ENCODE data around the gene DPP10.

DPP10 gene

DNA sequence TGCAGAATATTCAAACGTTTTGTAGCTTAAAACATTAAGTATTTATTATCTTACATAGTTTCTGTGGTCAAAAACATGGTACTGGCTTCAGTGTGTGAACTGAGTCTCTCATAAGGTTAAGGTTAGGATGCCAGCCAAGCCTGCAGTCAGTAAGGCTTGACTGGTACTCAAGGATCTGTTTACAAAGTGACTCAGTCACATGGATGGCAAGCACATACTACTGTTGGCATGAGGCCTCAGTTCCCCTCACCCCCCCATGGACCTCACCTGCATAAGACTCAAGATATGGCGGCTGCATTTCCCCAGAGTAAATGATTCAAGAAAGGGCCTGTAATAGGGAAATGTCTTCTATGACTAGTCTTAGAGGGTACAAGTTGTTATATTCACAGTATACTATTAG is 1167.5 kb downstream of the DPP10 start:
- DNase-seq (ENCODE audit: insufficient read length, low spot score) (no peak), FAIRE-seq (no peak)

- FAIRE-seq (no peak), DNase-seq (ENCODE audit: insufficient read length, low spot score) (no peak)
Measured at GRCh38 chr2:115610888-115611287, 1168.4 kb downstream of the DPP10 start.

- FAIRE-seq (no peak), DNase-seq (ENCODE audit: insufficient read length, low spot score) (no peak)
Measured at GRCh38 chr2:115624332-115624731, 1181.9 kb downstream of the DPP10 start.

GRCh38 chr2:115634578-115634977 is 1192.1 kb downstream of the DPP10 start:
- DNase-seq (ENCODE audit: insufficient read length, low spot score) (no peak), FAIRE-seq (no peak)

DNA sequence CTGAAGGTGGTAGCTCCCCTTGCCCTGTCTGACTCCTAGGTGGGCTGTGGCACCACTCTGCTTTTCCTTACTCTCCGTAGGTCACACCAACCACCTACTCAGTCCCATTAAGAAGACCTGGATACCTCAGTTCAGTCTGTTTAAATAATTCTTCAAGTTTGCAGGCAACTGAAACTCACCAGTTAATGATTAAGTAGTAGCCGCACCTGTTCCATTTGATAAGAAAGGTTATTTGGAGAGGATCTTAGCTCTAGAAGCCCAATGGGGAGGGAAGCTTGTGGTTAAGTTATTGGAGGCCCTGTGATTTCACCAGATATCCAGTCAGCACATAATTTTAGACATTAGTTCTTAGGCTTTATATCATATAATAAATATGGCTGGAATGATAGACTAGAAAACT is 1193.0 kb downstream of the DPP10 start:
- FAIRE-seq (no peak), DNase-seq (ENCODE audit: insufficient read length, low spot score) (no peak)

DNA sequence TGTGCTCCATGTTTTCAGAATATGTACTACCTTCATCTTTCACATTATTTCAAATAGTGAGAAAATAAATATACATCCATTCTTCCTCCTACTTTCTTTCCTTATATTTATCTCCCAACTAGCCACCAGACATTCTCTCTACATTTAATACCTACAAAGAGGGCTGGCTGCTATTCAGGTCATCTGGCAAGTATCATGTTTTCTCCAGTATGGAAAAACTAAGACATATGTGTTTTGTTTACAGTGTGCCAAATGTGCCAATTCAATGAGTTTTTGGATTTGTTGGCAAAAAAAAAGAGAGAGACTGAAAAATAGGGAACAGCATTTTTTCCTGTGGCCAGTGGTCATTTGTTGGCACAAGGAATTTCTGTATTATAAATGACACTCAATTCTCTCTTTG is 1207.3 kb downstream of the DPP10 start:
- FAIRE-seq = no peak
- DNase-seq (ENCODE audit: insufficient read length, low spot score) = no peak

DNA sequence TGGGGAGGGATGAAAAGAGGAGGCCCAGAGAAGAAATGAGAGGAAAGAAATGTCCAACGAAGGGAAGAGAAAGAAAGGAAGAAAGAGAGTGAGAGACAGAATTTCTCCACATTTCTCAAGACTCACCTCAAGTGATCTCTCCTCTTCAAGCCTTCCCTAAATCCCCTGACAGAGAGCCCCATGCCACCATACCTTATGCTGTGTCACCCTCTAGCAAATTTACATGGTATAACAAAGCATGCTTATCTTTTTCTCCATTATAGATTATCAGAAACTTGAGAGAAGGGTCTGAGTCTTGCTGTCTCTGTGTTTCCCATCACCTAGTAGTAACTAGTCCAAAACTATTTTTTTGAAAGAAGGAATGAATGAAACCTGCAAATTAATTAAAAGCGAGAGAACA is 1208.4 kb downstream of the DPP10 start:
- FAIRE-seq (no peak), DNase-seq (ENCODE audit: insufficient read length, low spot score) (no peak)

DNA sequence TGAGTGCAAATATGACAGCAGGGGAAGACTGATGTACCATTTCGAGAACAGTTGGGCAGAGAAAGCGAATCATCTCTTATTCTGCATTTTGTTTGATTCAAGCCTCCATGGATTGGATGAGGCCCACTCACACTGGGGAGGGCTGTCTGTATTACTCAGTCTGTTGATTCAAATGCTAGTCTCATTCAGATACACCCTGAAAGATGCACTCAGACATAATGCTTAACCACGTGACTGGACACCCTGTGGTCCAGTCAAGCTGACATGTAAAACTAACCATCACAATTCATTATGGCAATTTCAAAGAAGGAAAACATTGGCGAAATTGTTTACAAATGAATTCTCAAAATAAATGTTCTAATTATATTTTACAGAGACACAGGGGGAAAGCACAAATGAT is 1210.2 kb downstream of the DPP10 start:
- no peak for FAIRE-seq
- DNase-seq (ENCODE audit: insufficient read length, low spot score) = no peak

DNA sequence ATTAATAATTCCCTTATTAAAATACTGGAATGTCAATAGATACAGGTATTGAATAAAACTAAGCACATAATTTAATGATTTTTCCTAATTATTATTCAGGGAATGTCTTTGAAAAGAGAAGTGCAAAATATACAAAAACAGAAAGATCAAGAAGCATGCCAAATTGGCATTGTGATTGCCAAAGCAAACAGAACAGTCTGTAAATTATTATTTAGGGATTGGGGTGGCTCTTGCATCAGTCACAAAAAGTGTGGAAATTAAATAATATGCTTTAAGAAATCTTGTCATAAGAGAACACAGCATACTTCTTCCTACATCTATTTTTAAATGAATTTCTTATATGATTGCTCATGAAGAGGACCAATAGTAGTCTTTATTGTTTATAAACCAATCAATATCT is 1211.9 kb downstream of the DPP10 start:
- FAIRE-seq = no peak
- DNase-seq (ENCODE audit: insufficient read length, low spot score) = no peak

DNA sequence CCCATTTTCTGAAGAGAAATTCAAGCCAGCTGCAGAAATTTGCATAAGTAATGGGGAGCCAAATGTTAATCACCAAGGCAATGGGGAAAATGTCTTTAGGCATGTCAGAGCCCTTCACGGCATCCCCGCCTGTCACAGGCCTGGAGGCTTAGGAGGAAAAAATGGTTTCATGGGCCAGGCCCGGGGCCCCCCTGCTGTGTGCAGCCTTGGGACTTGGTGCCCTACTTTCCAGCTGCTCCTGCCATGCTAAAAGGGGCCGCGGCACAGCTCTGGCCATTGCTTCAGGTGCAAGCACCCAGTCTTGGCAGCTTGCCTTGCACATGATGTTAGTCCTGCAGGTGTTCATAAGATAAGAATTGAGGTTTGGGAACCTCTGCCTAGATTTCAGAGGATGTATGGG is 1235.7 kb downstream of the DPP10 start:
- no peak for FAIRE-seq
- no peak for DNase-seq (ENCODE audit: insufficient read length, low spot score)

GRCh38 chr2:115684345-115684744 is 1241.9 kb downstream of the DPP10 start:
- no peak for DNase-seq (ENCODE audit: insufficient read length, low spot score)
- no peak for FAIRE-seq

- DNase-seq (ENCODE audit: insufficient read length, low spot score) = no peak
- no peak for FAIRE-seq
Measured at GRCh38 chr2:115691409-115691808, 1249.0 kb downstream of the DPP10 start.

GRCh38 chr2:115694651-115695050 is 1252.2 kb downstream of the DPP10 start:
- DNase-seq (ENCODE audit: insufficient read length, low spot score) (no peak), FAIRE-seq (no peak)

DNA sequence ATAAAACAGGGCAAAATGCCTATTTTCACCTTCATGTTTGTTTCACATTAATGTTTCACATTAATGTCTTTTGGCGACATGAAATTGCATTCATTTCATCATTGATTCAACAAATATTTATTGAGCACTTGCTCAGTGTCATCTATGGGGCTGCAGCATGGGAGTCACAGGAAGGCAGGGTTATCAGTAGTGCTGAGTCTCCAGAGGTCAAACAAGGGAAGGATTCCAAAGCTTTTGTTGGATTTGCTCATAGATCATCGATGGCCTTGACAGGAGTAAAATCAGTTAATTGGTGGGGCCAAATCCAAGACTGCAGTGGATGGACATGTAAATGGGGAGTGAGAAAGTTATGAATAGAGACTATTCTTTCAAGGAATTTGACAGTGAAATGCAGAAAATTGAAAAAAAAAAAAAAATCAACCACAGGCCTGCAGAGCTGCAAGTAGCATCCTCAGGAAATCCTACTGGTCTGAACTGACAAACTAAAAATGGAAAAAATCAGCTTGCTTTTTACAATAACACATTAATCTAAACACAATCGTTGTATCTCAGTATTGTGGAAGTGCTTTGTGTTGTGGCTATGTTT is 1290.8 kb downstream of the DPP10 start:
- DNase-seq (ENCODE audit: insufficient read length, low spot score) = no peak
- FAIRE-seq = no peak

DNA sequence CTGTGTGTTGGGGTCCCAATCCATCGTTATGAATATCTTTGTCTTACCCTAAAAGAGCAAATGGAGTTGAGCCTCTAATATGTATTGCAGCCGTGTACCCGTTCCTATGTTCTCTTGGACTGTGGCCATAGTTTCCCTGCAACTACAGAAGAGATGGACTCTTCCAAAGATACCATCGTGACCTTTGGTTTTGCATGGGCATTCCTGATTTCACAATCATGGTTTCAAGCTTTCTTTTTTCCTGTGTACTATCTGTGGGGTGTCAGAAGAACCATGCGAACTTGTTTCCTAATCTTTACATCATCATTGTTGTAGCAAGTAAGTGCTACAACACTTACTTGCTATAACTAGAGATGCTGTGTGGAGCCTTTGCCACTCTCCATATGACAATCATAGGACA is 1295.7 kb downstream of the DPP10 start:
- DNase-seq (ENCODE audit: insufficient read length, low spot score) (no peak), FAIRE-seq (no peak)

GRCh38 chr2:115739574-115739973 is 1297.1 kb downstream of the DPP10 start:
- no peak for FAIRE-seq
- no peak for DNase-seq (ENCODE audit: insufficient read length, low spot score)

GRCh38 chr2:115746151-115746550 is 1303.7 kb downstream of the DPP10 start:
- DNase-seq (ENCODE audit: insufficient read length, low spot score) = no peak
- FAIRE-seq = no peak

DNA sequence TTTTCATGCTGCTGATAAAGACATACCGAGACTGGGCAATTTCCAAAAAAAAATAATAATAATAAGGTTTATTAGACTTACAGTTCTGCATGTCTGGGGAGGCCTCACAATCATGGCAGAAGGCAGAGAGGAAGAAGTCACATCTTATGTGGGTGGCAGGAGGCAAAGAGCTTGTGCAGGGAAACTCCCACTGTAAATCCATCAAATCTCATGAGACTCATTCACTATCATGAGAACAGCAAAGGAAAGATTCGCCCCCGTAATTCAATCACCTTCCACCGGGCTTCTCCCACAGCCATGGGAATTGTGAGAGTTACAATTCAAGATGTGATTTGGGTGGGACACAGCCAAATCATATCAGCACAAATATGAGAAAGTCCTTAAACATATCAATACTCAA is 1314.8 kb downstream of the DPP10 start:
- FAIRE-seq (no peak), DNase-seq (ENCODE audit: insufficient read length, low spot score) (no peak)

DNA sequence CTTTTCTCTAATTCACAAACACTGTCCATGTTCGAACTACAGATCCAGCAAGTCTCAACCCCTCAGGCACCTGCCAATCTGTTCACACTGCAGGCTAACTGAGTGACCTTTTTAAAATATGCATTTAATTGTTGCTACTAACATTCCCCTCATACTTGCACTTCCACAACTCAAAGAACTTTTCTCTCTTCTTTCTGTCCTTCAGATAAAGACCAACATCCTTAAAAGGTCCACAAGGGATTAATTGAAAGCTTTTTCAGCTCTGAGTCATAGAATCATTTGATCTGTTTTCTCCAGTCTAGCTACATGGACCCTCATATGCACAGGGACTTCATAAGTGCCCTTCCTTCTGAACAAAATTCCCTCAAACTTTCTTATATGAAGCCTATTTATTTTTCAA is 1321.2 kb downstream of the DPP10 start:
- FAIRE-seq (no peak), DNase-seq (ENCODE audit: insufficient read length, low spot score) (no peak)

GRCh38 chr2:115771516-115771915 is 1329.1 kb downstream of the DPP10 start:
- FAIRE-seq = no peak
- no peak for DNase-seq (ENCODE audit: insufficient read length, low spot score)

GRCh38 chr2:115774361-115774760 is 1331.9 kb downstream of the DPP10 start:
- no peak for DNase-seq (ENCODE audit: insufficient read length, low spot score)
- FAIRE-seq = no peak

DNA sequence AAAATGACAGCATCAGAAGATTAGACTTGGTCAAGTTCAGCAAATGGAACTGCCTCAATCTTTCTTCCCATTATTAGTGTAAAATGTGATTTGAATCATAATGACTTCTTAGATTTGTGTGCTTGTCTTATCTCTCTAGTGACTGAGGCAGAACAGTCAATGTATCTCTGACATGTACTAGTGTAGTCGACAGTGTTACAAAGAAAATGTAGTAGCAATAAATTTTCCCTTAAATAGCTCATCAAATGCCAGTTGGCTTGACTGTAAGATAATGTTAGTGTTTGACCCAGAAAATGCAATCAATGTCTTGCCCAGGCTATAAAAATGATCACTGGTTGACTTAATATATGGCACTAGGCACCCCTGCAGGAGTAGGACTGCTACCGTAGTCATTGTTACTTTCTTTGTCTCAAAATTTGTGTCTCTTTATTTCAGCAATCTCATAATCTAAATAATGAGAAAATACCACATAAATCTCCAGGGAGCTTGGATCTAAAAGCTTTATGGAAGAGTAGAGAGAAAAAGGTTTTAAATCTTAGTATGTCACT is 1336.7 kb downstream of the DPP10 start:
- no peak for FAIRE-seq
- no peak for DNase-seq (ENCODE audit: insufficient read length, low spot score)

DNA sequence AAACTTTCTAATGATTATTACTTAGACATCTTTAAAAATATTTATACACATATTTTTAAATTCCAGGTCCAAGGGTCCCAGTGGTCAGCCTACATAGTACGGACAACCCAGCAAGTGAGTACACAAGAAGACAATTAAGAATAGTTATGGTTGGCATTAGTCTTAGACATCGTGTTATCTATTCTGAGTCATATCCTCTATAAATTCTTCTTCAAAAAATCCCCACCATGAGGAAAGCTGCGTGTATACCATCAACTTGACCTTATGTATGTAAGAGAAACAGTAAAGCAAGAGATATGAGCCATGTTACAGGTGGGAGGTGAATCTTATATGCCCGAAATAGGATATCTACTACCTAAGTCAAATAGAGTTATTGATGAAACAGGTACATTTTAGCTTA is 1339.8 kb downstream of the DPP10 start:
- FAIRE-seq (no peak), DNase-seq (ENCODE audit: insufficient read length, low spot score) (no peak)

Data from GM19239 (cell line).